Activated B cell treated with CpG ODN at 0.5 μM for 24 hours (primary cell): ENCODE results near the gene SMIM43. TPM values are rescaled to one million over a fixed set of nuclear protein-coding genes. Genes with fewer than 3 reads are reported as not detected.

ENCODE experiments used
- ATAC-seq: fragments of 200-7000 bp; cut with Tn5 transposase; one replicate; pipeline ENCODE4 v1.10.0; 2021; ENCODE audit warnings: low read depth, mild to moderate bottlenecking, moderate library complexity
- CTCF ChIA-PET: fragments of 350-600 bp; sonication (Branson Sonifier 250); formaldehyde crosslinking; loops from one replicate; lab custom pipeline; 2021; ENCODE audit warnings: antibody characterized with exemption; lab: Charles Lee
- POLR2A ChIA-PET: fragments of 350-600 bp; sonication (Branson Sonifier 250); formaldehyde crosslinking; loops from one replicate; lab custom pipeline; 2021; ENCODE audit warnings: antibody characterized with exemption; lab: Charles Lee
- DNase-seq: peaks from one replicate; pipeline ENCODE4 v3.0.0; 2022
- H3K27ac Mint-ChIP-seq: one replicate; pipeline ENCODE4 v1.8.0; 2020; ENCODE audit warnings: mixed read lengths
- H3K27me3 Mint-ChIP-seq: one replicate; pipeline ENCODE4 v1.8.0; 2021; ENCODE audit warnings: mixed read lengths
- H3K36me3 Mint-ChIP-seq: one replicate; pipeline ENCODE4 v1.8.0; 2021; ENCODE audit warnings: low read depth, mixed read lengths
- H3K4me1 Mint-ChIP-seq: one replicate; pipeline ENCODE4 v1.8.0; 2021; ENCODE audit warnings: mixed read lengths
- H3K4me3 Mint-ChIP-seq: one replicate; pipeline ENCODE4 v1.8.0; 2020; ENCODE audit warnings: mild to moderate bottlenecking, mixed read lengths
- H3K9me3 Mint-ChIP-seq: one replicate; pipeline ENCODE4 v1.8.0; 2020; ENCODE audit warnings: mixed read lengths
- intact Hi-C: fragments of 100-400 bp; cut with micrococcal nuclease; formaldehyde crosslinking; loops from one replicate; pipeline ENCODE4 v1.15.1; 2024
- total RNA-seq: library from RNA; stranded (reverse); gene quantifications from 2 replicates; pipeline ENCODE4 v1.2.3, GENCODE V29; 2022
- TF ChIP-seq, protein P1 (sequence below): fragments of 200-600 bp; IDR thresholded peaks from one replicate; pipeline ENCODE4 v1.8.0; 2022; ENCODE audit warnings: antibody characterized with exemption, mild to moderate bottlenecking

Gene SMIM43
- total RNA-seq, 1 donor from 2014 or later: not detected

DNA sequence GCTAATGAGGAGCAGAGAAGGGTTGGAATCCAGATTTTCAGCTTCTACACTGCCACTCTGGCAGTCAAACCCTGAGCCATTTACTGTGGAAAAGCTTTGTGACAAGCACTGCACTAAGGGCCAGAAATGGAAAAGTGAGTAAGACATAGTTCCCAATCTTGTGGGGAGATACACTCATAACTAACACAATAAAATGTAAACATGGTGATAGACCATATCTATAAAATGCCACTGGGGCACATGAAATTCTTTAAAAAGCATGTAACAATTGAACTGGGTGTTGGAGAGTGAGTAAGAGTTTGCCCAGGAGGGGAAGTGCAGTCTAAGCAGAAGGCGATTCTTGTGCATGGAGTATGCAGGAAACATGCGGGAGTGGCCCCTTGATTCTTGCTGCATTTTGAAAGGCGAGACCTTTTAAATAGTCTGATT lies 36.2 kb downstream of the SMIM43 start:
- Mint-ChIP-seq H3K9me3 (no peaks in the 10 kb centered on the region), H3K27me3 (peaks cover 21% of the 10 kb centered on the region), H3K36me3 (no peaks in the 10 kb centered on the region), H3K4me3 (no peak overlapping the region), H3K27ac (no peak overlapping the region), H3K4me1 (no peaks in the 10 kb centered on the region)
- TF ChIP-seq, protein P1, sequence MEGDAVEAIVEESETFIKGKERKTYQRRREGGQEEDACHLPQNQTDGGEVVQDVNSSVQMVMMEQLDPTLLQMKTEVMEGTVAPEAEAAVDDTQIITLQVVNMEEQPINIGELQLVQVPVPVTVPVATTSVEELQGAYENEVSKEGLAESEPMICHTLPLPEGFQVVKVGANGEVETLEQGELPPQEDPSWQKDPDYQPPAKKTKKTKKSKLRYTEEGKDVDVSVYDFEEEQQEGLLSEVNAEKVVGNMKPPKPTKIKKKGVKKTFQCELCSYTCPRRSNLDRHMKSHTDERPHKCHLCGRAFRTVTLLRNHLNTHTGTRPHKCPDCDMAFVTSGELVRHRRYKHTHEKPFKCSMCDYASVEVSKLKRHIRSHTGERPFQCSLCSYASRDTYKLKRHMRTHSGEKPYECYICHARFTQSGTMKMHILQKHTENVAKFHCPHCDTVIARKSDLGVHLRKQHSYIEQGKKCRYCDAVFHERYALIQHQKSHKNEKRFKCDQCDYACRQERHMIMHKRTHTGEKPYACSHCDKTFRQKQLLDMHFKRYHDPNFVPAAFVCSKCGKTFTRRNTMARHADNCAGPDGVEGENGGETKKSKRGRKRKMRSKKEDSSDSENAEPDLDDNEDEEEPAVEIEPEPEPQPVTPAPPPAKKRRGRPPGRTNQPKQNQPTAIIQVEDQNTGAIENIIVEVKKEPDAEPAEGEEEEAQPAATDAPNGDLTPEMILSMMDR: no peak
- CTCF ChIA-PET: interaction anchor here (1.7 kb wide), 1 partner anchor 8 kb away, joined by 4 read pairs; no protein-coding TSS in a partner anchor
- POLR2A ChIA-PET: no interaction called here
- intact Hi-C loops: loop anchor here (5.0 to 10.0 kb wide), 2 partner anchors 52 to 1654 kb away; no protein-coding TSS in a partner anchor
- DNase-seq (no peak), ATAC-seq (no peak)

DNA sequence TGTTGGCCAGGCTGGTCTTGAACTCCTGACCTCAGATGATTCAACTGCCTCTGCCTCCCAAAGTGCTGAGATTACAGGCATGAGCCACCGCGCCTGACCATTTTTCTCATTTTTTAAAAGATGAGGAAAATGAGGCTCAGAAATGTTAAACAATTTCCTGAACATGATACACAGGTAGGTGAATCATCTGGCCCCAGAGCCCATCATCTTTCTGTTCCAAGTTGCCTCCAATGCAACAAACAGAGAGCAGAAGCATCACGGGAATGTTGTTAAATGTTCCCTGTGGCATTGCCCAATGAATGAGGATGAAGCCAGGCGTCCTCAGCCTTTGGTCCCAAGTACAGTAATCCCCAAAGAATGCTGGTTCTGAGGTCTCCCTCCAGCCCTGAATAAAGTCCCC lies 36.9 kb downstream of the SMIM43 start:
- no peak for ATAC-seq
- Mint-ChIP-seq H3K36me3 (no peaks in the 10 kb centered on the region), H3K27ac (no peak overlapping the region), H3K9me3 (no peaks in the 10 kb centered on the region), H3K27me3 (peaks cover 21% of the 10 kb centered on the region), H3K4me3 (no peak overlapping the region), H3K4me1 (no peaks in the 10 kb centered on the region)
- intact Hi-C loops: loop anchor here (5.0 to 10.0 kb wide), 2 partner anchors 51 to 1653 kb away; no protein-coding TSS in a partner anchor
- ChIA-PET POLR2A (no interaction called here), CTCF (interaction anchor here (0.8 to 1.7 kb wide), 2 partner anchors 9 to 266 kb away, joined by 3 to 4 read pairs; no protein-coding TSS in a partner anchor)
- no peak for DNase-seq
- TF ChIP-seq, protein P1: no peak

- Mint-ChIP-seq H3K9me3 (no peaks in the 10 kb centered on the region), H3K36me3 (no peaks in the 10 kb centered on the region), H3K4me1 (no peaks in the 10 kb centered on the region)
Measured at GRCh38 chr4:121726642-121727268, 38.2 kb downstream of the SMIM43 start.

DNA sequence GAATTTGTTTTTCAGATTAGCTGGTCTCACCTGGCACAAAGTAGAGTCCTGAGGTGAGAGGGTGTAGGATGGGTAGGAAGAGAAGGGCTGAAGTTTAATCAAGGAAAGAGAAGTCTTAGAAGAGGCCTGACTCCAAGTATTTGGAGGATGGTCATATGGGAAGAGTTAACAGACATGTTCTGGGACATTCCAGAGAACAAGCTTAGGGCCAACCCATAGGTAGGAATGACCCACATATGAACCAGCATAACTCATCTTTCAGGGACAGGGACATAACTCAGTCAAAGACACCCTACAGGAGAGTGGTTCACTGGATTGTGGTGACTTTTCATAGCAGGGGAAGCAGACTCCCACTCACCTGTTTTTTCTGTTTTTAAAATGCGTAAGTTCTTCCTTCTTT lies 40.3 kb downstream of the SMIM43 start:
- POLR2A ChIA-PET: no interaction called here
- no peak overlapping the region for H3K27ac Mint-ChIP-seq

More at GRCh38 chr4:121726642-121727268, 38.2 kb downstream of the SMIM43 start:
- peaks cover 13% of the 10 kb centered on the region for H3K27me3 Mint-ChIP-seq
- H3K27ac Mint-ChIP-seq: no peak overlapping the region
- POLR2A ChIA-PET: no interaction called here
- intact Hi-C loops: loop anchor here (1.0 to 10.0 kb wide), 8 partner anchors 29 to 1652 kb away; no protein-coding TSS in a partner anchor
- DNase-seq: no peak
- CTCF ChIA-PET: interaction anchor here (1.4 kb wide), 1 partner anchor 242 kb away, joined by 3 read pairs; no protein-coding TSS in a partner anchor
- H3K4me3 Mint-ChIP-seq: no peak overlapping the region
- ATAC-seq: peak; percentile 64
- TF ChIP-seq, protein P1: no peak

More for the DNA sequence above, 40.3 kb downstream of the SMIM43 start:
- CTCF ChIA-PET: interaction anchor here (1.0 to 2.1 kb wide), 3 partner anchors 9 to 354 kb away, joined by 3 to 10 read pairs (median 3); no protein-coding TSS in a partner anchor
- no peaks in the 10 kb centered on the region for H3K36me3 Mint-ChIP-seq
- TF ChIP-seq, protein P1: no peak
- ATAC-seq (no peak), DNase-seq (no peak)
- no peak overlapping the region for H3K4me3 Mint-ChIP-seq
- intact Hi-C loops: loop anchor here (5.0 to 10.0 kb wide), 2 partner anchors 47 to 1650 kb away; no protein-coding TSS in a partner anchor
- no peaks in the 10 kb centered on the region for H3K9me3 Mint-ChIP-seq
- H3K27me3 Mint-ChIP-seq: peaks cover 6% of the 10 kb centered on the region
- no peaks in the 10 kb centered on the region for H3K4me1 Mint-ChIP-seq
